Left kidney (tissue), 2 donors: ENCODE results near the gene BLNK. TPM values are rescaled to one million over a fixed set of nuclear protein-coding genes. Genes with fewer than 3 reads are reported as not detected.
"Not testable (repeated sequence)": the region's sequence is repeated elsewhere in the genome, so short reads cannot be mapped to it uniquely, and the experiment has no call there.

Source experiments
- DNase-seq: peaks from one replicate; pipeline ENCODE4 v3.0.0-alpha.2; 2013
- polyA plus RNA-seq: library from polyadenylated mRNA; unstranded; fragments of 120-200 nt; gene quantifications from one replicate; pipeline ENCODE4 v1.2.1, GENCODE V29; 2013; ENCODE audit not compliant: insufficient read length

The BLNK gene
- polyA plus RNA-seq, 1 donor = 53.6 TPM

DNA sequence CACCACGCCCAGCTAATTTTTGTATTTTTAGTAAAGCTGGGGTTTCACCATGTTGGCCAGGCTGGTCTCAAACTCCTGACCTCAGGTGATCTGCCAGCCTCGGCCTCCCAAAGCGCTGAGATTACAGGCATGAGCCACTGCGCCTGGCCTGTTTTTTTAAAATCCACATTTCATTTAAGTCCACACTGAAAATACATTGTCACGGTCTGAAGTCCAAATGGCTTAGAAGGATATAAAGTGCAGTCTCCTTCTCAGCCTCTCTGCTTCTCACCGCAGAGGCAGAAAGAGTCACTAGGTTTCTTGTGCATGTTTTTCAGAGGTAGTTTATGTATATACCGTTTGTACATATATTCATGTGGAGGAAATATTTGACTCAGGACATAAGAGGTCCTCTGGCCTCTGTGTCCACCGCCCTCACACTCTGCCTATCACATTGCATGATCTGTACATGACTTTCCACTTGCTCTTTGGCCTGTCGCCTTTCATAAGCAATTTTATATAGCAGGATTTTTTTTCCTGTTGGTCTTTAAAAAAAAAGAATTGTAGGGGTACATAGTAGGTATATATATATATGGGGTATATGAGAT, 42.9 kb downstream of the BLNK start:
- DNase-seq = no peak

- DNase-seq = no peak
Observed at GRCh38 chr10:96227206-96227605, 44.2 kb downstream of the BLNK start.

GRCh38 chr10:96225119-96225518, 46.2 kb downstream of the BLNK start:
- DNase-seq = no peak

DNA sequence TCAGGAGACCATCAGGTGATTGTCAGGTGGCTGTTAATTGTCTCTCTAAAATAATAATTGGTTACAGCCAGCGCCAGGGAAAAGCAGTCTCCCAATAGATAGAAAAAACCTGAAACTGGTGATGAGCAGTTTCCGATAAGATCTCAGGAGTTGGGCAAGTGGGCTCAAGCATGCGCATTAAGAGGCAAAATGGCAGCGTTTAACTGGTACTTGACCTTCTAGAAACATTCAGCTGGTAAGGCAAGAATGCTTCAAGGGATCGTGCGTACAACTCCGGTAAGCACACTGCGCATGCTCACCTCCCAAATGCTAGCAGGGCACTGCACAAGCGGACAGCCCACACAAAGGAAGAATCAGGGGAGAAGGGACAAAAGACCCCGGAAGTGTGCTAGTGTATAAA, 48.5 kb downstream of the BLNK start:
- DNase-seq = no peak

- no peak for DNase-seq
Observed at GRCh38 chr10:96222441-96222840, 48.9 kb downstream of the BLNK start.

GRCh38 chr10:96218826-96219225, 52.5 kb downstream of the BLNK start:
- no peak for DNase-seq

DNA sequence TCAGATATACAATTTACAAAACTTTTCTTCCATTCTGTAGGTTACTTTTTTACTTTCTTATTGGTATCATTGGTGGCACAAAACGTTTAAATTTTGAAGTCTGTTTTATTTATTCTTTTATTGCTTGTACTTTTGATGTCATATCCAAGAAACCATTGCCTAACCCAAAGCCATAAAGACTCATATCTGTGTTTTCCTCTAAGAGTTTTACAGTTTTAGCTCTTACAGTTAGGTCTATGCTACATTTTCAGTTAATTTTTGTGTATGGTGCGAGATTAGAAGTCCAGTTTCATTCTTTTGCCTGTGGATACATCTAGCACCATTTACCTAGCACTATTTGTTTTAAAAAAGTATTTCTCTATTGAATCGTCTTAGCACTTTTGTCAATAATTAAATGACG, 53.7 kb downstream of the BLNK start:
- DNase-seq = no peak

DNA sequence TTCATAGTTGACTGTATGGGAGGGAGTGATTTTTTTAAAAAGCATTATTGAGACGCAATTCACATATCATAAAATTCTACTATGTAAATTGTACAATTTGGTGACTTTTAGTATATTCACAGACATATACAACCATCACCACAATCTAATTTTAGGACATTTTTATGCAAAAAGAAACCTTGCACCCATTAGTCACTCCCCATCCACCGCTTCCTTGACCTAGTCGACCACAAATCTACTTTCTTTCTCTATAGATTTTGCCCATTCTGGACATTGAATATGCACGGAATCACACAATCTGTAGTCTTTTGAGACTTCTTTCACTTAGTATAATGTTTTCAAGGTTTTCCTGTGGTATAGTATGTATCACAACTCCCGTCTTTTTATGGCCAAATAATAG, 54.6 kb downstream of the BLNK start:
- DNase-seq = no peak

GRCh38 chr10:96212911-96213310, 58.5 kb downstream of the BLNK start:
- no peak for DNase-seq

DNA sequence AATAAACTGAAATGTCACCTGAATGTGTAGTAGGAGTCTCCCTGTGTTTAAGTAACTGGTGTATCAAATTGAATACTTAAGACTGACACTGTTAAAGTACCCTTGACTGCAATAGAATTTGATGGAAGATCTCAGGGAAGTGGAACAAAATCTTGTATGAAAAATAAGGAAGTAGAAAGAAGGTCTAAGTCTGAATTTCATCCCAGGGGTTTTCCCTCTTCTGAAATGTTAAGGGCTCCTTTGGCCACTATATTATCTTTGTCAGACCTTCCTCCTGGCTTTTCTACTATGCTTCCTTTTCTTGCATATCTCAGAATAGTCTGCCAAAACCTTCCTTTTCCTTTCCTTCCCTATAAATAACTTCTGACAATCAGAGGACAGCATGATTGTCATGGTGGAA, 59.6 kb downstream of the BLNK start:
- DNase-seq = no peak

DNA sequence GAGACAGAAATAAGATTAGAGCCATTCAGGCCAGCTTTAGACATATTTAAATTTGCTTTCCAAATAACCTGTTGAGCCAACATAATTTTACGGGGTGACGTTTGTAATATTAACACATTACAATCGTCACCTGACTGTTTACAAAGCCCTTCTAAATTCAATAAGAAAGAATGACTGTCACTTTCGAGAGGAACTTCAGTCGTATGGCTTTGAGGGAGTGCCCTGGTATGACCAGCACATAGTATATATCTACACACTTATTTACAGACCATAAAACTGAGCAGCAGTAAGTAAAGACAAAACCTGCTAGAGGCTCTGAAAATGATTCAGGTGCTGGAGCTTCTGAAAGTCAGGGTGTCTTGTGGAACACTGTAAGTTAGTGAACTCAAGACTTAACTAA, 62.4 kb downstream of the BLNK start:
- no peak for DNase-seq

GRCh38 chr10:96208271-96208670, 63.1 kb downstream of the BLNK start:
- DNase-seq = no peak

DNA sequence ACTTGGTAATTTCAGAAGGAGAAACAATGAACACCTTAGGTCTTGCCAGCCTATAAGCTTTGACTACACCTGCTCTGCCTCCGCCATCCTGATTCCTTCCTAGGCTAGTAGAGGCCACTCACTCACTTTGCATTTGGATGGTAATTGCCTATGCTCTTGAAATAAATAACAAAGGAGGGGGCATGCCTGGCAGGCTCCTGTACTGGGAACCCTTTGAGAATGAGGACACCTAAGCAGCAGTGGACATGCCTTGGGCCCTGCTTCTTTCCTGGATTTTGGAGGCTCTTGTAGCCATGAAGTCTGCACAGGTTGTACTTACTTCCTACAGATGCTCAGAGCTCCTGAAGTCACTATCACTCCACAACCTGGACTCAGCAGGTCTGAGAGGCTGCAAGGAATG, 65.8 kb downstream of the BLNK start:
- DNase-seq = no peak

DNA sequence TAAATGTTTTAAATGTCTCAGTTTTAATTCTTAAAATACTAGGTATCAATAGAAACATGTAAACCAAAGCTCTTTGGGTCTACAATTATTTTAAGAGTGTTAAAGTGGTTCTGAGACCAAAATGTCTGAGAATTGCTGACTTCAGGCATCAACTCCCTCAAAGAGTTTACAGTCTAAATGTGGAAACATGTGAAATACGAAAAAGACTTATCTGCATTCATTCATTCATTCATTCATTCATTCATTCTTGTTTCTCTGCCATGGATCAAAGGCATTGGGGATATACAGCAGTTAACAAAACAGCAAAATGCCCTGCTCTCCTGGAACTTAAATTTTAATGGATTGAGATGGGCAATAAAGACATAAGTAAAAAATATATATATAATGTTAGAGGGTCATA, 69.8 kb downstream of the BLNK start:
- no peak for DNase-seq

DNA sequence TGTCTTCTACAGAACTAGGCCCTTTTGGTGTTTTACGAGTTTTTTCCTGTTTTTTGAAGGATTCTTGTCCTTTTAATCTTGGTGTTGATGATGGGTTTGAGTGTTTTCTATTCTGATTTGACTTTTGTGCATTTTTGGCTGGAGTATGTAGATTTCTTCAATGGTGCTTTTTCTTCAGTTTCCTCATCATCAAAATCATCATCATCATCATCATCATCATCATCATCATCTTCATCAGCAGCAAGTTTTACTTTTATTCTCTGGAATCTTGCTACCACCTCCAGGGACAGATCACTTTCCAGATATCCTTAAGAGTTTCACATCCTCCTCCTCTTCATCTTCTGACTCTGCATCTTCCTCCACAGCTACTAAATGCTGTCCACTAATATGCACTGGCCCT, 81.9 kb downstream of the BLNK start:
- not testable (repeated sequence) for DNase-seq

DNA sequence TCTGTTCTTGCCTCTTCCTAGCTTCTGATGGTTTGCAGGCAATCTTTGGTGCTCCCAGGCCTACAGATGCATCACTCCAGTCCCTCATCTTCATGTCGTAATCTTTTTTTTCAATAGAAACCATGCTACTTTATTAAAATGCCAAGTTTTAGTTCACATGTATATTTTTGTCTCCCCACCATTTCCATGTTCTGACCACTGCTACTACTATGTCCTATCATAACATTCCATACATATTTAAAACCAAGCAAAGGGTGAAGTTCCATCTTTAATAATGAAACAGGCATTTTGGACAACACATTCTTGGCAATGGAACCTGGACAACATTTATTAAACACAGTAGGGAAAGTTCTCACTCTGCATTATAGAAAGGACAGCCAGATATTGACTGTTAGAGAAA, 82.5 kb downstream of the BLNK start:
- no peak for DNase-seq

DNA sequence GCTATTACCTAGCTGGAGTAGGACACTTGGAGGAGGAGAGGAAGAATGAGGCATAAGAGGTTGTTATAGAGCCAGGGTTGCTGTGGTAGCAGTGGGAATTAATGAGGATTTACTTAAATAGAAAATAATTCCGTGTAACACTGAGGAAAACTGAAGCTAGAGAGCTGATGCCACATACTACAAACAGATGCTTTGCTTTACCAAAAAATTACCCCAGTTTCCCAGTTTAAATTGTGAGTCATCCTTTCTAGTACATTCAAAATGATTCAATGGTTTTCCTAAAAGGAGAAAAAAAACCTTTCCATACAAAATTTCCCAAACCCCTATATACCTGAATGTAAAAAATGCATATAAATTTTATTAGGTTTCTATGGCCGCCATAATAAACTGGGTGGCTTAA, 82.9 kb downstream of the BLNK start:
- DNase-seq = no peak

DNA sequence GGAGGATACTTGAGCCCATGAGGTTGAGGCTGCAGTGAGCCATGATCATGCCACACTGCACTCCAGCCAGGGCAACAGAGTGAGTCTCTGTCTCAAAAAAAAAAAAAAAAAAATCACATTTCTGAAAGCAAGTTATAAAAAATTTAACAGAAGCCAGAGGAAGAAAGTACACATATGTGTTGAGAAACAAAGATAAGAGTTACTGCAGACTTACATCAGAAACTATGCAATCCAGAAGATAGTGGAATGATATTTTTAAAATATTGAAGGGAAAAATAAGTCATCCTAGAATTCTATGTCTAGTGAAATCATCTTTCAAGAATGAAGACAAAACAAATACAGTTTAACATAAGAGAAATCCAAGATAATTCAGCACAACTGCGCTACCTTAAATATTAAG, 94.4 kb downstream of the BLNK start:
- DNase-seq = no peak

GRCh38 chr10:96172666-96173065, 98.7 kb downstream of the BLNK start:
- no peak for DNase-seq

DNA sequence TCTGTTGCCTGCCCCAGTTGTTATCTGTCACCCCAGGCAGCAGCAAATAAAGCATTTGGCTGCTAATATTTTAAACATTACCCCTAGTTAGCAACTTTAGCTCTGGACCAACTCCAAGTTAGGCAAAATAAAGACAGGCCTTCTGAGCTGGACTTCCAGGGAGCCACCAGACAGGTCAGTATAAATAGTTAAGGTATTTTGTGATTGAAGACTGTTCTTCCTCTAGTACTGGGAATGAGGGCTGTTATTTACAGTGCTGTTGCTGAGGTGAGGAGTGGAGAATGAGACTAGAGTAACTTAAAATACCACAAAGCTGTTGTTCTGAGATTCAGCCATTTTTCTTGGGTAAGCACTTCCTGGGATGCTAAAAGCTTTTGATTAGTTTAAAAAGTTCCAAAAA, 101.1 kb downstream of the BLNK start:
- no peak for DNase-seq

- DNase-seq = no peak
Observed at GRCh38 chr10:96168546-96168945, 102.8 kb downstream of the BLNK start.

DNA sequence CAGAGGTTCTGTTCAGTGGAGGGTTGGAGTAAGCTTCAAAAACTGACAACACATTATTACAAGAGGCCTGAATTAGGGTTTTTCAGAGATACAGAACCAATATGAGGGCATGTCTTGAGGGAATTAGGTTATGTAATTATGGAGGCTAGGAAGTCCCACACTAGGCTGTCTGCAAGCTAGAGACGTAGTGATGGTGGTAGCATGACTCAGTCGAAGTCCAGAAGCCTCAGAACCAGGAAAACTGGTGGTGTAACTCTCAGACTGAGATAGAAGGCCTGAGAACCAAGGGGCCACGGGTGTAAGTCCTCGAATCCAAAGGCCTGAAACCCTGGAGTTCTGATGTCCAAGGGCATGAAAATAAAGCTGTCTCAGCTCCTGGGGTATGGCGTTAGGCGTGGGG, 105.6 kb downstream of the BLNK start:
- no peak for DNase-seq

DNA sequence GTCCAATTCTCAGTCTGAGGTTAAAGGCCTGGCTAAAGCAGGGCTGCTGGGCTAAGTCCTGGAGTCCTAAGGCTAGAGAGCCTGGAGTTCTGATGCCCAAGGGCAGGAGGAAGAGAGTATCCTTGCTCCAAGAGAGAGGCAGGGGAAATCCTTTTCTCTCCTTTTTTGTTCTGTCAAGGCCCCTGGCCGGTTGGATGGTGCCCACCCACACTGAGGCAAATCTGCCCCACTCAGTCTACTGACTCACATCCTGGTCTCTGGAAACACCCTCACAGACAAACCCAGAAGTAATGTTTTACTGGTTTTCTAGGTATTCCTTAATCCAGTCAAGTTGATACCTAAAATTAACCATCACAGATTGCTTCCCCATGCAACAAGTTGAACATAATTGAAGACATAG, 118.3 kb downstream of the BLNK start:
- DNase-seq = no peak

- no peak for DNase-seq
Observed at GRCh38 chr10:96152437-96152836, 118.9 kb downstream of the BLNK start.
